WTC11 (cell line): ENCODE data around the gene XNDC1N. TPM values are rescaled to one million over a fixed set of nuclear protein-coding genes. Genes with fewer than 3 reads are reported as not detected.

ENCODE experiments used
- ATAC-seq: fragments of 200-7000 bp; cut with Tn5 transposase; 2 replicates; pipeline ENCODE4 v1.10.0; 2021; ENCODE audit warnings: mild to moderate bottlenecking, moderate library complexity
- CTCF ChIA-PET: fragments of 300-600 bp; sonication (Branson Sonifier 250); formaldehyde crosslinking; loops from one replicate; lab custom pipeline; 2021; ENCODE audit warnings: antibody characterized with exemption; lab: Charles Lee
- POLR2A ChIA-PET: fragments of 350-600 bp; sonication (Branson Sonifier 250); formaldehyde crosslinking; loops from one replicate; lab custom pipeline; 2021; ENCODE audit warnings: antibody characterized with exemption; lab: Charles Lee
- DNase-seq: peaks from one replicate; pipeline ENCODE4 v3.0.0; 2021; ENCODE audit warnings: low spot score
- H3K27ac Mint-ChIP-seq: 2 replicates; pipeline ENCODE4 v1.8.0; 2021; ENCODE audit warnings: mixed read lengths
- H3K27me3 Mint-ChIP-seq: 2 replicates; pipeline ENCODE4 v1.8.0; 2021; ENCODE audit warnings: low read depth, mild to moderate bottlenecking, moderate library complexity, mixed read lengths
- H3K36me3 Mint-ChIP-seq: 2 replicates; pipeline ENCODE4 v1.8.0; 2021; ENCODE audit warnings: mixed read lengths
- H3K4me1 Mint-ChIP-seq: 2 replicates; pipeline ENCODE4 v1.8.0; 2022; ENCODE audit warnings: mixed read lengths
- H3K4me3 Mint-ChIP-seq: 2 replicates; pipeline ENCODE4 v1.8.0; 2021; ENCODE audit warnings: mild to moderate bottlenecking, moderate library complexity, mixed read lengths
- H3K9me3 Mint-ChIP-seq: 2 replicates; pipeline ENCODE4 v1.8.0; 2021; ENCODE audit warnings: mixed read lengths
- ESRRA ChIP-seq: sonication (generic); formaldehyde crosslinking; IDR thresholded peaks from 2 replicates; pipeline ENCODE4 v1.8.1; 2022; ENCODE audit warnings: mild to moderate bottlenecking, missing genetic modification reagents, borderline replicate concordance
- GABPB1 ChIP-seq: sonication (generic); formaldehyde crosslinking; IDR thresholded peaks from 2 replicates; pipeline ENCODE4 v1.8.1; 2023; ENCODE audit warnings: mild to moderate bottlenecking, missing genetic modification reagents
- NR1H2 ChIP-seq: sonication (generic); formaldehyde crosslinking; IDR thresholded peaks from 2 replicates; pipeline ENCODE4 v1.9.0; 2021; ENCODE audit warnings: mild to moderate bottlenecking, moderate library complexity, missing genetic modification reagents
- OVOL2 ChIP-seq: fragments of 250-450 bp; sonication (Bioruptor Pico); IDR thresholded peaks from 2 replicates; pipeline ENCODE4 v1.9.0; 2021; ENCODE audit warnings: mild to moderate bottlenecking, borderline replicate concordance
- SP1 ChIP-seq: sonication (generic); formaldehyde crosslinking; conservative IDR thresholded peaks from 2 replicates; pipeline ENCODE4 v1.8.1; 2022; ENCODE audit warnings: missing genetic modification reagents
- ZBTB21 ChIP-seq: sonication (generic); formaldehyde crosslinking; IDR thresholded peaks from 2 replicates; pipeline ENCODE4 v1.8.1; 2023; ENCODE audit warnings: mild to moderate bottlenecking, missing genetic modification reagents, borderline replicate concordance
- ZNF138 ChIP-seq: sonication (generic); formaldehyde crosslinking; conservative IDR thresholded peaks from 2 replicates; pipeline ENCODE4 v1.8.1; 2022; ENCODE audit warnings: mild to moderate bottlenecking, moderate library complexity, missing genetic modification reagents
- ZNF232 ChIP-seq: sonication (generic); formaldehyde crosslinking; IDR thresholded peaks from 2 replicates; pipeline ENCODE4 v1.8.0; 2022; ENCODE audit warnings: mild to moderate bottlenecking, missing genetic modification reagents
- ZNF423 ChIP-seq: fragments of 250-450 bp; sonication (Bioruptor Pico); IDR thresholded peaks from 2 replicates; pipeline ENCODE4 v2.1.2; 2022; ENCODE audit warnings: mild to moderate bottlenecking, moderate library complexity
- total RNA-seq: library from RNA; stranded (reverse); gene quantifications from 3 replicates; pipeline ENCODE4 v1.2.3, GENCODE V29; 2021
- TF ChIP-seq, protein P1 (sequence below): sonication (generic); formaldehyde crosslinking; IDR thresholded peaks from 2 replicates; pipeline ENCODE4 v1.8.1; 2022; ENCODE audit warnings: mild to moderate bottlenecking, moderate library complexity, missing genetic modification reagents
- TF ChIP-seq, protein P2 (sequence below): sonication (generic); formaldehyde crosslinking; IDR thresholded peaks from 2 replicates; pipeline ENCODE4 v1.8.0; 2023; ENCODE audit warnings: missing genetic modification reagents
- TF ChIP-seq, protein P3 (sequence below): sonication (generic); formaldehyde crosslinking; IDR thresholded peaks from 2 replicates; pipeline ENCODE4 v1.8.0; 2022; ENCODE audit warnings: mild to moderate bottlenecking, missing genetic modification reagents
- TF ChIP-seq, protein P4 (sequence below): fragments of 250-450 bp; sonication (Bioruptor Pico); IDR thresholded peaks from 2 replicates; pipeline ENCODE4 v2.1.2; 2022; ENCODE audit warnings: mild to moderate bottlenecking, moderate library complexity
- TF ChIP-seq, protein P5 (sequence below): fragments of 250-450 bp; sonication (Bioruptor Pico); IDR thresholded peaks from 2 replicates; pipeline ENCODE4 v1.9.0; 2021; ENCODE audit warnings: mild to moderate bottlenecking
- TF ChIP-seq, protein P6 (sequence below): fragments of 250-450 bp; sonication (Bioruptor Pico); IDR thresholded peaks from 2 replicates; pipeline ENCODE4 v1.9.0; 2021; ENCODE audit warnings: mild to moderate bottlenecking, borderline replicate concordance

Gene XNDC1N
- total RNA-seq, 1 experiment from 2014 or later, result 10.6 TPM

DNA sequence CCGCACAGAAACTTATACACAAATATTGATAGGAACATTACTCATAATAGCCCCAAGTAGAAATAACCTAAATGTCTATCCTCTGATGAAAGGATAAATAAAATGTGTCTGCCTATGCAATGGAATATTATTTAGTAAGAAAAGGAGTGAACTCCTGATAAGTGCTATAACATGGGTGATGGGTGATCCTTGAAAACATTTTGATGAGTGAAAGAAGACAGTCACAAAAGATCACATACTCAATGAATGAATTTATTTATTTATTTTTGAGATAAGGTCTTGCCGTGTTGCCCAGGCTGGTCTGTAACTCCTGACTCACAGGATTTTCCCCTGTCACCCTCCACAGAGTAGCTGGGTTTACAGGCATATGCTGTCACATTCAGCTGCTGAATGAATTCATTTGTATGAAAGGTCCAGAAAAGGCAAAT is 17.8 kb upstream of the XNDC1N start:
- H3K4me3 Mint-ChIP-seq, result no peak overlapping the region
- TF ChIP-seq ZNF138 (CRISPR knock-in tag) (no peak), GABPB1 (CRISPR knock-in tag) (no peak), SP1 (CRISPR knock-in tag) (no peak), ZNF232 (CRISPR knock-in tag) (no peak), ESRRA (CRISPR knock-in tag) (no peak), ZBTB21 (CRISPR knock-in tag) (no peak), OVOL2 (CRISPR knock-in tag) (no peak), NR1H2 (CRISPR knock-in tag) (no peak), ZNF423 (no peak)
- TF ChIP-seq, protein P1, sequence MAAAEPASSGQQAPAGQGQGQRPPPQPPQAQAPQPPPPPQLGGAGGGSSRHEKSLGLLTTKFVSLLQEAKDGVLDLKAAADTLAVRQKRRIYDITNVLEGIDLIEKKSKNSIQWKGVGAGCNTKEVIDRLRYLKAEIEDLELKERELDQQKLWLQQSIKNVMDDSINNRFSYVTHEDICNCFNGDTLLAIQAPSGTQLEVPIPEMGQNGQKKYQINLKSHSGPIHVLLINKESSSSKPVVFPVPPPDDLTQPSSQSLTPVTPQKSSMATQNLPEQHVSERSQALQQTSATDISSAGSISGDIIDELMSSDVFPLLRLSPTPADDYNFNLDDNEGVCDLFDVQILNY, result no peak
- TF ChIP-seq, protein P2, sequence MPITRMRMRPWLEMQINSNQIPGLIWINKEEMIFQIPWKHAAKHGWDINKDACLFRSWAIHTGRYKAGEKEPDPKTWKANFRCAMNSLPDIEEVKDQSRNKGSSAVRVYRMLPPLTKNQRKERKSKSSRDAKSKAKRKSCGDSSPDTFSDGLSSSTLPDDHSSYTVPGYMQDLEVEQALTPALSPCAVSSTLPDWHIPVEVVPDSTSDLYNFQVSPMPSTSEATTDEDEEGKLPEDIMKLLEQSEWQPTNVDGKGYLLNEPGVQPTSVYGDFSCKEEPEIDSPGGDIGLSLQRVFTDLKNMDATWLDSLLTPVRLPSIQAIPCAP (CRISPR knock-in tag), result no peak
- TF ChIP-seq, protein P3, sequence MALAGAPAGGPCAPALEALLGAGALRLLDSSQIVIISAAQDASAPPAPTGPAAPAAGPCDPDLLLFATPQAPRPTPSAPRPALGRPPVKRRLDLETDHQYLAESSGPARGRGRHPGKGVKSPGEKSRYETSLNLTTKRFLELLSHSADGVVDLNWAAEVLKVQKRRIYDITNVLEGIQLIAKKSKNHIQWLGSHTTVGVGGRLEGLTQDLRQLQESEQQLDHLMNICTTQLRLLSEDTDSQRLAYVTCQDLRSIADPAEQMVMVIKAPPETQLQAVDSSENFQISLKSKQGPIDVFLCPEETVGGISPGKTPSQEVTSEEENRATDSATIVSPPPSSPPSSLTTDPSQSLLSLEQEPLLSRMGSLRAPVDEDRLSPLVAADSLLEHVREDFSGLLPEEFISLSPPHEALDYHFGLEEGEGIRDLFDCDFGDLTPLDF (CRISPR knock-in tag), result no peak
- TF ChIP-seq, protein P4, sequence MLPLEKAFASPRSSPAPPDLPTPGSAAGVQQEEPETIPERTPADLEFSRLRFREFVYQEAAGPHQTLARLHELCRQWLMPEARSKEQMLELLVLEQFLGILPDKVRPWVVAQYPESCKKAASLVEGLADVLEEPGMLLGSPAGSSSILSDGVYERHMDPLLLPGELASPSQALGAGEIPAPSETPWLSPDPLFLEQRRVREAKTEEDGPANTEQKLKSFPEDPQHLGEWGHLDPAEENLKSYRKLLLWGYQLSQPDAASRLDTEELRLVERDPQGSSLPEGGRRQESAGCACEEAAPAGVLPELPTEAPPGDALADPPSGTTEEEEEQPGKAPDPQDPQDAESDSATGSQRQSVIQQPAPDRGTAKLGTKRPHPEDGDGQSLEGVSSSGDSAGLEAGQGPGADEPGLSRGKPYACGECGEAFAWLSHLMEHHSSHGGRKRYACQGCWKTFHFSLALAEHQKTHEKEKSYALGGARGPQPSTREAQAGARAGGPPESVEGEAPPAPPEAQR (CRISPR knock-in tag), result no peak
- TF ChIP-seq, protein P5, sequence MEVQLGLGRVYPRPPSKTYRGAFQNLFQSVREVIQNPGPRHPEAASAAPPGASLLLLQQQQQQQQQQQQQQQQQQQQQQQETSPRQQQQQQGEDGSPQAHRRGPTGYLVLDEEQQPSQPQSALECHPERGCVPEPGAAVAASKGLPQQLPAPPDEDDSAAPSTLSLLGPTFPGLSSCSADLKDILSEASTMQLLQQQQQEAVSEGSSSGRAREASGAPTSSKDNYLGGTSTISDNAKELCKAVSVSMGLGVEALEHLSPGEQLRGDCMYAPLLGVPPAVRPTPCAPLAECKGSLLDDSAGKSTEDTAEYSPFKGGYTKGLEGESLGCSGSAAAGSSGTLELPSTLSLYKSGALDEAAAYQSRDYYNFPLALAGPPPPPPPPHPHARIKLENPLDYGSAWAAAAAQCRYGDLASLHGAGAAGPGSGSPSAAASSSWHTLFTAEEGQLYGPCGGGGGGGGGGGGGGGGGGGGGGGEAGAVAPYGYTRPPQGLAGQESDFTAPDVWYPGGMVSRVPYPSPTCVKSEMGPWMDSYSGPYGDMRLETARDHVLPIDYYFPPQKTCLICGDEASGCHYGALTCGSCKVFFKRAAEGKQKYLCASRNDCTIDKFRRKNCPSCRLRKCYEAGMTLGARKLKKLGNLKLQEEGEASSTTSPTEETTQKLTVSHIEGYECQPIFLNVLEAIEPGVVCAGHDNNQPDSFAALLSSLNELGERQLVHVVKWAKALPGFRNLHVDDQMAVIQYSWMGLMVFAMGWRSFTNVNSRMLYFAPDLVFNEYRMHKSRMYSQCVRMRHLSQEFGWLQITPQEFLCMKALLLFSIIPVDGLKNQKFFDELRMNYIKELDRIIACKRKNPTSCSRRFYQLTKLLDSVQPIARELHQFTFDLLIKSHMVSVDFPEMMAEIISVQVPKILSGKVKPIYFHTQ (CRISPR knock-in tag), result no peak
- TF ChIP-seq, protein P6, sequence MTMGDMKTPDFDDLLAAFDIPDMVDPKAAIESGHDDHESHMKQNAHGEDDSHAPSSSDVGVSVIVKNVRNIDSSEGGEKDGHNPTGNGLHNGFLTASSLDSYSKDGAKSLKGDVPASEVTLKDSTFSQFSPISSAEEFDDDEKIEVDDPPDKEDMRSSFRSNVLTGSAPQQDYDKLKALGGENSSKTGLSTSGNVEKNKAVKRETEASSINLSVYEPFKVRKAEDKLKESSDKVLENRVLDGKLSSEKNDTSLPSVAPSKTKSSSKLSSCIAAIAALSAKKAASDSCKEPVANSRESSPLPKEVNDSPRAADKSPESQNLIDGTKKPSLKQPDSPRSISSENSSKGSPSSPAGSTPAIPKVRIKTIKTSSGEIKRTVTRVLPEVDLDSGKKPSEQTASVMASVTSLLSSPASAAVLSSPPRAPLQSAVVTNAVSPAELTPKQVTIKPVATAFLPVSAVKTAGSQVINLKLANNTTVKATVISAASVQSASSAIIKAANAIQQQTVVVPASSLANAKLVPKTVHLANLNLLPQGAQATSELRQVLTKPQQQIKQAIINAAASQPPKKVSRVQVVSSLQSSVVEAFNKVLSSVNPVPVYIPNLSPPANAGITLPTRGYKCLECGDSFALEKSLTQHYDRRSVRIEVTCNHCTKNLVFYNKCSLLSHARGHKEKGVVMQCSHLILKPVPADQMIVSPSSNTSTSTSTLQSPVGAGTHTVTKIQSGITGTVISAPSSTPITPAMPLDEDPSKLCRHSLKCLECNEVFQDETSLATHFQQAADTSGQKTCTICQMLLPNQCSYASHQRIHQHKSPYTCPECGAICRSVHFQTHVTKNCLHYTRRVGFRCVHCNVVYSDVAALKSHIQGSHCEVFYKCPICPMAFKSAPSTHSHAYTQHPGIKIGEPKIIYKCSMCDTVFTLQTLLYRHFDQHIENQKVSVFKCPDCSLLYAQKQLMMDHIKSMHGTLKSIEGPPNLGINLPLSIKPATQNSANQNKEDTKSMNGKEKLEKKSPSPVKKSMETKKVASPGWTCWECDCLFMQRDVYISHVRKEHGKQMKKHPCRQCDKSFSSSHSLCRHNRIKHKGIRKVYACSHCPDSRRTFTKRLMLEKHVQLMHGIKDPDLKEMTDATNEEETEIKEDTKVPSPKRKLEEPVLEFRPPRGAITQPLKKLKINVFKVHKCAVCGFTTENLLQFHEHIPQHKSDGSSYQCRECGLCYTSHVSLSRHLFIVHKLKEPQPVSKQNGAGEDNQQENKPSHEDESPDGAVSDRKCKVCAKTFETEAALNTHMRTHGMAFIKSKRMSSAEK (CRISPR knock-in tag), result no peak
- no peaks in the 10 kb centered on the region for H3K9me3 Mint-ChIP-seq
- H3K27ac Mint-ChIP-seq, result no peak overlapping the region
- no peaks in the 10 kb centered on the region for H3K36me3 Mint-ChIP-seq
- DNase-seq (no peak), ATAC-seq (no peak)
- ChIA-PET POLR2A (no interaction called here), CTCF (no interaction called here)
- no peaks in the 10 kb centered on the region for H3K27me3 Mint-ChIP-seq
- H3K4me1 Mint-ChIP-seq, result no peaks in the 10 kb centered on the region
